ENCODE data around the gene CD2.

GRCh38 chr1:116708255-116708900, 45.9 kb upstream of the CD2 start:
- TF ChIP-seq CTCF (IDR thresholded peaks at IDR 0.05; ENCODE audit: low read depth, low read length) (no peak), EZH2phosphoT487 (IDR thresholded peaks at IDR 0.05; ENCODE audit: low read depth) (no peak)
